Measurements from ENCODE around the gene FMO5. TPM values are rescaled to one million over a fixed set of nuclear protein-coding genes. Genes with fewer than 3 reads are reported as not detected.

Gene FMO5
- 0.35 to 0.64 TPM (median 0.39 TPM) in 5 replicates for total RNA-seq (2022; extraction: Qiagen RNA extraction)

GRCh38 chr1:147225193-147225730 lies at the start of gene FMO5:
Gene FMO5 (minus strand): TSS chr1:147225339. CDS start chr1:147225029, 310 bp downstream.

GRCh38 chr1:147242449-147243227 lies 17.5 kb upstream of the FMO5 start, which contains the start of gene CHD1L:
Gene CHD1L (plus strand): TSS chr1:147242684. CDS start chr1:147242704, 20 bp downstream.

GRCh38 chr1:147172168-147173016 lies 52.7 kb downstream of the FMO5 start, which contains the start of gene PRKAB2:
Gene PRKAB2 (minus strand): TSS chr1:147172470. CDS start chr1:147172144, 326 bp downstream.

Other genes with a start within 250 kb of the FMO5 start
- 9.5 to 13.0 TPM (median 10.4 TPM) in 5 replicates for gene PRKAB2, start 52.9 kb downstream of the FMO5 start, total RNA-seq (2022; extraction: Qiagen RNA extraction)
- gene CHD1L, start 17.3 kb upstream of the FMO5 start, total RNA-seq (2022; extraction: Qiagen RNA extraction), result 30.6 to 37.0 TPM (median 31.5 TPM) in 5 replicates

Measured in A549 treated with Hydrocortisone at 1 μM for 4 hours (cell line).